Prostate gland (tissue), 2 donors: Measurements from ENCODE around the gene VPS8.

Source experiments
- POLR2A ChIP-seq: fragments of 450-650 bp; IDR thresholded peaks from one replicate; pipeline ENCODE4 v1.6.1; 2016; ENCODE audit warnings: antibody characterized with exemption, mild to moderate bottlenecking
- TF ChIP-seq, protein P1 (sequence below), 4 experiments: fragments of 200-600 bp in 2 of 4; fragments of 450-650 bp in 2 of 4; sonication (generic) in 2 of 4; IDR thresholded peaks; 1 replicate in 3 of 4; 2 replicates in 1 of 4; pipeline ENCODE4 v1.5.1; 2016 to 2019; ENCODE audit warnings: antibody characterized with exemption in 4 of 4, mild to moderate bottlenecking in 2 of 4, moderate library complexity in 2 of 4

DNA sequence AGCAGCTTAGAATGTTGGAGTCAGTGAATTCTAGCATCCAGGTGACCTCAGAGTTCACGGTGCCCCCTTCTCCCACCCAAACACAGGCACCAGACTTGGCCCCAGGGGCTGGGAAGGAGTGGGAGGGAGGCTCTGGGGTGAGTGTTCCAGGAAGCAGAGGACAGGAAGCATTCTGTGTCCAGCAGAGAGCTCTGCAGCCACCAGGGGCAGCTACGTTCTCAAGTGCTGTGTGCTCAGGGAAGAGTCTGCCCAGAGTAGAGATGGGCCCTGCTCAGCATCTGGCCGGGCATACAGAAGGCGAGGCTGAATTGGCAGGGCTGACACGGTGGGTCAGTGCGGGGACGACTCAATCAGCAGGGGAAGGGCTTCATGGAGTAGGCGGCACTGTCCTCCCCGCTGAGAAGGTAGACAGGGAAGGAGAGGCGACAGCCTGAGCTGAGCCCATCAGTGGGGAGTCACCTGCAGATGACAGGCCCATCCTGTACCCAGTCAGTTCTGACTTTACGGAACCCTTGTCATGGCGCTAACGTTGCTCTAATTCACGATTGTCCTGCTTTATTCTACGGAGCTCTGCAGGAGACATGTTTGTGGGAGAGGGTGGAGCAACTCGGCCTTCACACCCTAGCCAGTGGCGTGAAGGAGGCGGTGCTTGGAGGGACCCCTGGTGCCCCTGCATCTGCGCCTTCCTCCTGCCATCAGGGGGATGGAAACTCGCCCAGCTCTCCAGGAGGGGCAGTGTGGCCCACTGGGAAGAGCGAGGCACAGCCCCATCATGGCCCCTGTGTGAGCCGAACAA, 258.7 kb downstream of the VPS8 start:
- TF ChIP-seq, protein P1, sequence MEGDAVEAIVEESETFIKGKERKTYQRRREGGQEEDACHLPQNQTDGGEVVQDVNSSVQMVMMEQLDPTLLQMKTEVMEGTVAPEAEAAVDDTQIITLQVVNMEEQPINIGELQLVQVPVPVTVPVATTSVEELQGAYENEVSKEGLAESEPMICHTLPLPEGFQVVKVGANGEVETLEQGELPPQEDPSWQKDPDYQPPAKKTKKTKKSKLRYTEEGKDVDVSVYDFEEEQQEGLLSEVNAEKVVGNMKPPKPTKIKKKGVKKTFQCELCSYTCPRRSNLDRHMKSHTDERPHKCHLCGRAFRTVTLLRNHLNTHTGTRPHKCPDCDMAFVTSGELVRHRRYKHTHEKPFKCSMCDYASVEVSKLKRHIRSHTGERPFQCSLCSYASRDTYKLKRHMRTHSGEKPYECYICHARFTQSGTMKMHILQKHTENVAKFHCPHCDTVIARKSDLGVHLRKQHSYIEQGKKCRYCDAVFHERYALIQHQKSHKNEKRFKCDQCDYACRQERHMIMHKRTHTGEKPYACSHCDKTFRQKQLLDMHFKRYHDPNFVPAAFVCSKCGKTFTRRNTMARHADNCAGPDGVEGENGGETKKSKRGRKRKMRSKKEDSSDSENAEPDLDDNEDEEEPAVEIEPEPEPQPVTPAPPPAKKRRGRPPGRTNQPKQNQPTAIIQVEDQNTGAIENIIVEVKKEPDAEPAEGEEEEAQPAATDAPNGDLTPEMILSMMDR (IDR thresholded peaks at IDR 0.05): no peak
- no peak for TF ChIP-seq POLR2A
